Tibial nerve (tissue), 3 donors: ENCODE measurements around the gene CCDC121.

ENCODE experiments used
- POLR2A ChIP-seq, 2 donors: fragments of 450-650 bp; IDR thresholded peaks; one replicate each; pipeline ENCODE4 v1.6.1; 2017; ENCODE audit warnings: antibody characterized with exemption in 2 of 2, mild to moderate bottlenecking in 2 of 2, moderate library complexity in 2 of 2
- TF ChIP-seq, protein P1 (sequence below), 5 experiments: fragments of 200-600 bp in 3 of 5; fragments of 450-650 bp in 2 of 5; sonication (generic) in 3 of 5; IDR thresholded peaks; one replicate each; pipeline ENCODE4 v1.5.1; 2016 to 2019; ENCODE audit warnings: antibody characterized with exemption in 5 of 5, mild to moderate bottlenecking in 3 of 5, moderate library complexity in 2 of 5

DNA sequence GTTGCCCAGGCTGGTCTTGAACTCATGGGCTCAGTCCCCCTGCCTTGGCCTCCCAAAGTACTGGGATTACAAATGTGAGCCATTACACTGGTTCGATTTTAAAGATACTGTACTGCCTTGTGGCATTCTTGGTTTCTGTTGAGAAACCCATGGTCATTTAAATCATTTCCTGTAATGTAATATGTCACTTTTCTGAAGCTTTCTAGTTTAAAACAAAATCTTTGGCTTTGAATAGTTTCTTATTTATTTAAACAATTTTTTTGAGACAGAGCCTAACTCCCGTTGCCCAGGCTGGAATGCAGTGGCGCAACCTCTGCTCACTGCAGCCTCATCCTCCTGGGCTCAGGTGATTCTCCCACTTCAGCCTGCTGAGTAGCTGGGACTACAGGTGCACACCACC, 37.1 kb downstream of the CCDC121 start:
- TF ChIP-seq, protein P1, sequence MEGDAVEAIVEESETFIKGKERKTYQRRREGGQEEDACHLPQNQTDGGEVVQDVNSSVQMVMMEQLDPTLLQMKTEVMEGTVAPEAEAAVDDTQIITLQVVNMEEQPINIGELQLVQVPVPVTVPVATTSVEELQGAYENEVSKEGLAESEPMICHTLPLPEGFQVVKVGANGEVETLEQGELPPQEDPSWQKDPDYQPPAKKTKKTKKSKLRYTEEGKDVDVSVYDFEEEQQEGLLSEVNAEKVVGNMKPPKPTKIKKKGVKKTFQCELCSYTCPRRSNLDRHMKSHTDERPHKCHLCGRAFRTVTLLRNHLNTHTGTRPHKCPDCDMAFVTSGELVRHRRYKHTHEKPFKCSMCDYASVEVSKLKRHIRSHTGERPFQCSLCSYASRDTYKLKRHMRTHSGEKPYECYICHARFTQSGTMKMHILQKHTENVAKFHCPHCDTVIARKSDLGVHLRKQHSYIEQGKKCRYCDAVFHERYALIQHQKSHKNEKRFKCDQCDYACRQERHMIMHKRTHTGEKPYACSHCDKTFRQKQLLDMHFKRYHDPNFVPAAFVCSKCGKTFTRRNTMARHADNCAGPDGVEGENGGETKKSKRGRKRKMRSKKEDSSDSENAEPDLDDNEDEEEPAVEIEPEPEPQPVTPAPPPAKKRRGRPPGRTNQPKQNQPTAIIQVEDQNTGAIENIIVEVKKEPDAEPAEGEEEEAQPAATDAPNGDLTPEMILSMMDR (IDR thresholded peaks at IDR 0.05), result no peak
- TF ChIP-seq POLR2A (IDR thresholded peaks at IDR 0.05), result no peak
